Fibroblast of lung (primary cell): ENCODE data around the gene PPP4R4.

Experiments
- CTCF ChIP-seq, 2 donors: IDR thresholded peaks in 1 of 2; conservative IDR thresholded peaks in 1 of 2; 1 replicate in 1 of 2; 2 replicates in 1 of 2; pipeline ENCODE4 v1.5.1; 2011 to 2012; ENCODE audit warnings: low read length in 2 of 2, control low read depth in 1 of 2, inconsistent platforms in 1 of 2, low read depth in 1 of 2, mild to moderate bottlenecking in 1 of 2
- EZH2 ChIP-seq: IDR thresholded peaks from 2 replicates; pipeline ENCODE4 v1.5.1; 2012; ENCODE audit warnings: low read length, control low read depth, mild to moderate bottlenecking; ENCODE audit errors: missing control alignments

GRCh38 chr14:94139006-94139405 lies 35.1 kb upstream of the PPP4R4 start:
- TF ChIP-seq CTCF (conservative IDR thresholded peaks at IDR 0.05 in 1 of 2, IDR thresholded peaks at IDR 0.05 in 1 of 2; ENCODE audit: low read depth in 1 of 2, low read length in 2 of 2) (no peak), EZH2 (no peak)
